ENCODE measurements around the gene NBPF1. TPM values are rescaled to one million over a fixed set of nuclear protein-coding genes. Genes with fewer than 3 reads are reported as not detected.
A peak's percentile ranks its signal among the peaks of the same experiment; 100 is the strongest.
"Not testable (repeated sequence)": the region's sequence is repeated elsewhere in the genome, so short reads cannot be mapped to it uniquely, and the experiment has no call there.

Gene NBPF1
- total RNA-seq, 6 experiments from 2014 or later = 22.7 to 30.7 (median 24.1) TPM

GRCh38 chr1:16647179-16648176 lies 34.1 kb upstream of the NBPF1 start:
- intact Hi-C loops (cut with DNase I); H3K27me3 ChIP-seq; H3K4me3 ChIP-seq; H3K9me3 ChIP-seq; H3K27ac ChIP-seq: not testable (repeated sequence)
- ATAC-seq = peak in 2 of 4 donors; percentile 5 to 55
- DNase-seq = peak; percentile 16 to 60 (median 40)
- 44% methylated on average over 38 of the region's 84 CpGs for WGBS (ENCODE audit: insufficient coverage, low coverage, low lambda C conversion rate, missing lambda C conversion rate)
- Histone ChIP-seq H3K4me1 (peaks cover 0 to 24% (median 8%) of the 10 kb centered on the region in 4 donors), H3K36me3 (peaks cover 0 to 11% (median 0%) of the 10 kb centered on the region in 4 donors)

GRCh38 chr1:16646716-16647115 lies 33.4 kb upstream of the NBPF1 start:
- H3K4me3 ChIP-seq; intact Hi-C loops (cut with DNase I); H3K9me3 ChIP-seq; H3K27ac ChIP-seq; H3K27me3 ChIP-seq; ATAC-seq: not testable (repeated sequence)
- DNase-seq = peak in 1 of 3 donors; percentile 30
- Histone ChIP-seq H3K36me3 (peaks cover 0 to 17% (median 0%) of the 10 kb centered on the region in 4 donors), H3K4me1 (peaks cover 0 to 27% (median 11%) of the 10 kb centered on the region in 4 donors)
- 86% methylated on average over 7 of the region's 17 CpGs for WGBS (ENCODE audit: insufficient coverage, low coverage, low lambda C conversion rate, missing lambda C conversion rate)

GRCh38 chr1:16646061-16646664 lies 32.8 kb upstream of the NBPF1 start:
- 51% methylated on average over 15 of the region's 15 CpGs for WGBS (ENCODE audit: insufficient coverage, low coverage, low lambda C conversion rate, missing lambda C conversion rate)
- H3K36me3 ChIP-seq = peaks cover 0 to 22% (median 0%) of the 10 kb centered on the region in 4 donors
- peaks cover 0 to 28% (median 13%) of the 10 kb centered on the region in 4 donors for H3K4me1 ChIP-seq
- H3K9me3 ChIP-seq; ATAC-seq; H3K27me3 ChIP-seq; intact Hi-C loops (cut with DNase I): not testable (repeated sequence)
- peak overlapping the region; percentile 66 to 92 (median 89) for H3K4me3 ChIP-seq
- DNase-seq = peak; percentile 44 to 65 (median 46)
- peak overlapping the region; percentile 96 to 98 (median 96) for H3K27ac ChIP-seq

DNA sequence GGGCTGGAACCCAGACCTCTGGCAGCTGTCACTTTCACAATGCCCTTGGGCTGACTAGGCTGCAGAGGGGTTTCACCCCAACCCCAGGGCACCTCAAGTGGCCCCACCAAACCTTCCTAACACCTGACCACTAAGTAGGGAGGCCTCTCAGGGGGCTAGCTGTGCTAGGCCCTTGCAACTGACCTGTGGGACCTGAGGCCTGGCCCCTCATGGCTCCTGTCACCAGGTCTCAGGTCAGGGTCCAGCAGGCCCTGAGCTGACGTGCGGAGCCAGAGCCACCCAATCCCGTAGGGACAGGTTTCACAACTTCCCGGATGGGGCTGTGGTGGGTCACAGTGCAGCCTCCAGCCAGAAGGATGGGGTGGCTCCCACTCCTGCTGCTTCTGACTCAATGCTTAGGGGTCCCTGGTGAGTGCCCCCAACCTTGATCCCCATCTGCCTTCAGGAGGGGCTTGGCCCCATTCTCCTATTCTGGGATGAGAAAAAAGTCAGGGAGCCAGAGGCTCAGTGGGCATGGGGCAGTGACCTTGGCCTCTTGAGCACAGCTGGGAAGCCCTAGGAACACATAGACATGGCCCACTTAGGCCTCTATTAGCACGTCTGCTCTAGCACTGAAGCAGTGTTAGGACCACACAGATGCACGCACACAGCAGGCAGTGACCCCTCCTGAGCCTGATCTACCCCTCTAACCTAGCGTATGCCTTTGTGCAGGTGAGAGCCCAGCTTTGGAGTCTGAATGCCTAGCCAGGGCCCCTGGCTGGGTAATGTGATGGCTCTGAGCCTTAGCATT lies 32.1 kb upstream of the NBPF1 start:
- peak overlapping the region; percentile 66 to 92 (median 89) for H3K4me3 ChIP-seq
- intact Hi-C loops (cut with DNase I); H3K9me3 ChIP-seq; H3K27me3 ChIP-seq: not testable (repeated sequence)
- peaks cover 0 to 21% (median 0%) of the 10 kb centered on the region in 4 donors for H3K36me3 ChIP-seq
- peak; percentile 93 to 99 (median 98) for DNase-seq
- TF ChIP-seq POLR2A (IDR thresholded peaks at IDR 0.05) = peak; percentile 100
- 41% methylated on average over 6 of the region's 7 CpGs for WGBS (ENCODE audit: insufficient coverage, low coverage, low lambda C conversion rate, missing lambda C conversion rate)
- peak; percentile 84 to 90 (median 86) for ATAC-seq
- peaks cover 0 to 34% (median 16%) of the 10 kb centered on the region in 4 donors for H3K4me1 ChIP-seq
- peak overlapping the region; percentile 96 to 98 (median 96) for H3K27ac ChIP-seq

GRCh38 chr1:16644482-16645270 lies 31.3 kb upstream of the NBPF1 start:
- WGBS (ENCODE audit: insufficient coverage, low coverage, low lambda C conversion rate, missing lambda C conversion rate) = 6% methylated on average over 61 of the region's 61 CpGs
- ATAC-seq = peak; percentile 71 to 81 (median 78)

More at GRCh38 chr1:16644482-16645270, 31.3 kb upstream of the NBPF1 start:
- TF ChIP-seq, protein P1, sequence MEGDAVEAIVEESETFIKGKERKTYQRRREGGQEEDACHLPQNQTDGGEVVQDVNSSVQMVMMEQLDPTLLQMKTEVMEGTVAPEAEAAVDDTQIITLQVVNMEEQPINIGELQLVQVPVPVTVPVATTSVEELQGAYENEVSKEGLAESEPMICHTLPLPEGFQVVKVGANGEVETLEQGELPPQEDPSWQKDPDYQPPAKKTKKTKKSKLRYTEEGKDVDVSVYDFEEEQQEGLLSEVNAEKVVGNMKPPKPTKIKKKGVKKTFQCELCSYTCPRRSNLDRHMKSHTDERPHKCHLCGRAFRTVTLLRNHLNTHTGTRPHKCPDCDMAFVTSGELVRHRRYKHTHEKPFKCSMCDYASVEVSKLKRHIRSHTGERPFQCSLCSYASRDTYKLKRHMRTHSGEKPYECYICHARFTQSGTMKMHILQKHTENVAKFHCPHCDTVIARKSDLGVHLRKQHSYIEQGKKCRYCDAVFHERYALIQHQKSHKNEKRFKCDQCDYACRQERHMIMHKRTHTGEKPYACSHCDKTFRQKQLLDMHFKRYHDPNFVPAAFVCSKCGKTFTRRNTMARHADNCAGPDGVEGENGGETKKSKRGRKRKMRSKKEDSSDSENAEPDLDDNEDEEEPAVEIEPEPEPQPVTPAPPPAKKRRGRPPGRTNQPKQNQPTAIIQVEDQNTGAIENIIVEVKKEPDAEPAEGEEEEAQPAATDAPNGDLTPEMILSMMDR (IDR thresholded peaks at IDR 0.05) = peak; percentile 32 to 57 (median 54)
- peaks cover 0 to 15% (median under 1%) of the 10 kb centered on the region in 4 donors for H3K36me3 ChIP-seq
- DNase-seq = peak; percentile 99 to 100 (median 99)
- H3K4me3 ChIP-seq = peak overlapping the region; percentile 66 to 92 (median 89)
- intact Hi-C loops (cut with DNase I); H3K27me3 ChIP-seq; H3K9me3 ChIP-seq: not testable (repeated sequence)
- H3K4me1 ChIP-seq = peaks cover 0 to 40% (median 17%) of the 10 kb centered on the region in 4 donors
- peak overlapping the region; percentile 96 to 98 (median 96) for H3K27ac ChIP-seq
